A673 (cell line): ENCODE measurements around the gene SCN10A. TPM values are rescaled to one million over a fixed set of nuclear protein-coding genes. Genes with fewer than 3 reads are reported as not detected.

Experiments
- BruUV-seq: library from RNA; stranded (reverse); fragments of 400-500 nt; replicated peaks from 2 replicates; lab custom pipeline; 2021; lab: Mats Ljungman, UMichigan
- CTCF ChIA-PET: fragments of 300-600 bp; sonication (Branson Sonifier 250); formaldehyde crosslinking; loops from one replicate; lab custom pipeline; 2022; ENCODE audit warnings: antibody characterized with exemption; lab: Charles Lee
- POLR2A ChIA-PET: fragments of 300-600 bp; sonication (Branson Sonifier 250); formaldehyde crosslinking; loops from one replicate; lab custom pipeline; 2022; ENCODE audit warnings: antibody characterized with exemption; ENCODE audit not compliant: low non-redundant PET; lab: Charles Lee
- DNase-seq: peaks from one replicate; pipeline ENCODE4 v3.0.0-alpha.2; 2015; ENCODE audit warnings: low spot score
- H3K27ac ChIP-seq: fragments of 200-600 bp; sonication (generic); 2 replicates; pipeline ENCODE4 v1.5.1; 2016; ENCODE audit warnings: mixed run types, low read depth, mild to moderate bottlenecking, mixed read lengths, antibody characterized with exemption, low read length; ENCODE audit not compliant: poor library complexity, severe bottlenecking
- H3K27me3 ChIP-seq: fragments of 200-600 bp; sonication (generic); replicated peaks from 2 replicates; pipeline ENCODE4 v1.6.1; 2017; ENCODE audit warnings: mixed run types, low read depth, mild to moderate bottlenecking, mixed read lengths, antibody characterized with exemption, low read length; ENCODE audit not compliant: insufficient read depth, poor library complexity
- H3K36me3 ChIP-seq: fragments of 200-600 bp; sonication (generic); 2 replicates; pipeline ENCODE4 v1.6.1; 2016; ENCODE audit warnings: mixed run types, mild to moderate bottlenecking, mixed read lengths, antibody characterized with exemption, low read length; ENCODE audit not compliant: insufficient read depth, poor library complexity, severe bottlenecking
- H3K4me1 ChIP-seq: fragments of 200-600 bp; sonication (generic); 2 replicates; pipeline ENCODE4 v1.6.1; 2017; ENCODE audit warnings: mixed run types, mild to moderate bottlenecking, mixed read lengths, antibody characterized with exemption, low read length; ENCODE audit not compliant: insufficient read depth, poor library complexity, severe bottlenecking
- H3K4me3 ChIP-seq: fragments of 200-600 bp; sonication (generic); 2 replicates; pipeline ENCODE4 v1.5.1; 2016; ENCODE audit warnings: low read depth, mixed run types, mild to moderate bottlenecking, mixed read lengths, low read length; ENCODE audit not compliant: poor library complexity, severe bottlenecking
- H3K9me3 ChIP-seq: fragments of 200-600 bp; sonication (generic); 2 replicates; pipeline ENCODE4 v1.6.1; 2016; ENCODE audit warnings: mixed run types, low read depth, mild to moderate bottlenecking, mixed read lengths, antibody characterized with exemption, low read length; ENCODE audit not compliant: poor library complexity, severe bottlenecking
- EZH2 ChIP-seq: fragments of 200-600 bp; sonication (generic); IDR thresholded peaks from 2 replicates; pipeline ENCODE4 v1.6.1; 2017; ENCODE audit warnings: borderline replicate concordance, low read depth, mild to moderate bottlenecking, mixed read lengths, antibody characterized with exemption, low read length; ENCODE audit not compliant: poor library complexity, severe bottlenecking
- intact Hi-C: fragments of 100-400 bp; cut with micrococcal nuclease; formaldehyde crosslinking; loops from one replicate; pipeline ENCODE4 v1.10.0; 2022; ENCODE audit not compliant: unreplicated experiment
- total RNA-seq: library from RNA; stranded (reverse); gene quantifications from 2 replicates; pipeline ENCODE4 v1.2.3, GENCODE V29; 2021
- TF ChIP-seq, protein P1 (sequence below): fragments of 300-800, 200-600 bp; sonication (generic); conservative IDR thresholded peaks from 2 replicates; pipeline ENCODE4 v1.5.1; 2017; ENCODE audit warnings: low read depth, mild to moderate bottlenecking, antibody characterized with exemption, low read length, moderate library complexity, mixed read lengths

Gene SCN10A
- total RNA-seq, 1 experiment from 2014 or later, result not detected

DNA sequence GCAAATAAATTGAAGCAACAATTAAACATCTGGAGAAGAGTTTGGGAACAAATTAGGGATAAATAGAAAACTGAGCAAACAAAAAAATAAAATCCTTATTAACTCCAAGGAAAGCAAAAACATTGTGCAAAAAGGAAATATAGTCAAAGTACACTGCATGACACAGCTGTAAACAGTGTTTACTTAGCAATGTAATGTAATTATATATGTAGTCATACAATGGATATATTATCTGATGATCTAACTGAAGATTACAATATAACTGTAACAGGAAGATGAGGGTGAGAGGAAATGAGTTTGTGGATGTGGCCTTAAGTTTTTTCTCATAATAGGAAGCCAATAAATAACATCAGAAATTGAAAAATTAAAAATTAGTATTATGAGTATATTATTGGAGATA lies 42.5 kb downstream of the SCN10A start:
- DNase-seq, result no peak
- H3K9me3 ChIP-seq, result no peaks in the 10 kb centered on the region
- TF ChIP-seq EZH2, result no peak
- TF ChIP-seq, protein P1, sequence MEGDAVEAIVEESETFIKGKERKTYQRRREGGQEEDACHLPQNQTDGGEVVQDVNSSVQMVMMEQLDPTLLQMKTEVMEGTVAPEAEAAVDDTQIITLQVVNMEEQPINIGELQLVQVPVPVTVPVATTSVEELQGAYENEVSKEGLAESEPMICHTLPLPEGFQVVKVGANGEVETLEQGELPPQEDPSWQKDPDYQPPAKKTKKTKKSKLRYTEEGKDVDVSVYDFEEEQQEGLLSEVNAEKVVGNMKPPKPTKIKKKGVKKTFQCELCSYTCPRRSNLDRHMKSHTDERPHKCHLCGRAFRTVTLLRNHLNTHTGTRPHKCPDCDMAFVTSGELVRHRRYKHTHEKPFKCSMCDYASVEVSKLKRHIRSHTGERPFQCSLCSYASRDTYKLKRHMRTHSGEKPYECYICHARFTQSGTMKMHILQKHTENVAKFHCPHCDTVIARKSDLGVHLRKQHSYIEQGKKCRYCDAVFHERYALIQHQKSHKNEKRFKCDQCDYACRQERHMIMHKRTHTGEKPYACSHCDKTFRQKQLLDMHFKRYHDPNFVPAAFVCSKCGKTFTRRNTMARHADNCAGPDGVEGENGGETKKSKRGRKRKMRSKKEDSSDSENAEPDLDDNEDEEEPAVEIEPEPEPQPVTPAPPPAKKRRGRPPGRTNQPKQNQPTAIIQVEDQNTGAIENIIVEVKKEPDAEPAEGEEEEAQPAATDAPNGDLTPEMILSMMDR, result no peak
- CTCF ChIA-PET, result no interaction called here
- no peaks in the 10 kb centered on the region for H3K4me1 ChIP-seq
- H3K27me3 ChIP-seq, result no peaks in the 10 kb centered on the region
- intact Hi-C loops, result no loop called here
- no peak overlapping the region for H3K27ac ChIP-seq
- H3K4me3 ChIP-seq, result no peak overlapping the region
- no peaks in the 10 kb centered on the region for H3K36me3 ChIP-seq
- POLR2A ChIA-PET, result no interaction called here
- no TSS peak for BruUV-seq

DNA sequence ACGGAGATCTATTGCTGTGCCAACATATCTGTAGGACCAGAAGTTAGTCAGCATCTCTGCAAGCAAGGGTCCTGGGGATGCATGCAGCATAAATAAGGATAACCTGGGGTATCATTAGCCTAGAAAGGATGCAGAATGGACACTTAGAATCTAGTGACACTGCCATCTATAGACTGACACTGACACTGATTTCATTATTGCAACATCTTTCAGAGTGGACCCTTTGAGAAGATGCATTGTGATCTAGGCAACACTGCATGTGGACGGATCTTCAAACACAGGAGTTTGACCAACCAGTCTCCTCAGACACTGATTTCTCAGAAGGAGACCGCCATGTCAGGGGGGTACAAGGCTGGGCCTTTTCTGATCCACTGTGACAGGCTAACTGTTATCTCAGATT lies 52.4 kb downstream of the SCN10A start:
- ChIA-PET POLR2A (no interaction called here), CTCF (no interaction called here)
- no peaks in the 10 kb centered on the region for H3K9me3 ChIP-seq
- no peak for DNase-seq
- H3K4me3 ChIP-seq, result no peak overlapping the region
- no peaks in the 10 kb centered on the region for H3K4me1 ChIP-seq
- TF ChIP-seq, protein P1, result no peak
- no peak for TF ChIP-seq EZH2
- BruUV-seq, result no TSS peak
- no peaks in the 10 kb centered on the region for H3K36me3 ChIP-seq
- intact Hi-C loops, result no loop called here
- no peak overlapping the region for H3K27ac ChIP-seq
- H3K27me3 ChIP-seq, result no peaks in the 10 kb centered on the region

DNA sequence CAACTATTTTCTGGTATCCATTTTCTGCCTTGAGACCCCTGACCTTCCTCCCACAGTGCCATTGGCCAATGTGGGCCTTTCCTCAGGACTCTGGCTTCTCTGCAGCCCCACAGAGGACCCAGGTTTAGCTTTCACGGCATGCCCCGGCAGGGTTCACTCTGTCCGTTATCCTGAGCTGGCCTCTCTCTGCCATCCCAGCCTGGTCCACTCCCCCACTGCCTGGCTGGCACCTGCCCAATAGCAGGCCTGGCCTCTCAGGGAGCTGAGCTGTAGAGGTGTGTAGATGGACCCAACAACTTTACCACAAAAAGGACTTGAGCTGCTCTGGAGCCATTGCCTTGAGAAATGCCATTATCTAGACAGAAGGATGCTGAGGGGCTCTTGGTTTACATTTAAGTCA lies 57.5 kb downstream of the SCN10A start:
- H3K4me3 ChIP-seq, result no peak overlapping the region
- CTCF ChIA-PET, result no interaction called here
- intact Hi-C loops, result no loop called here
- no peak for TF ChIP-seq EZH2
- TF ChIP-seq, protein P1, result no peak
- POLR2A ChIA-PET, result no interaction called here
- H3K27me3 ChIP-seq, result peaks cover 6% of the 10 kb centered on the region
- no peaks in the 10 kb centered on the region for H3K4me1 ChIP-seq
- DNase-seq, result no peak
- no peaks in the 10 kb centered on the region for H3K9me3 ChIP-seq
- H3K27ac ChIP-seq, result no peak overlapping the region
- BruUV-seq, result no TSS peak
- H3K36me3 ChIP-seq, result no peaks in the 10 kb centered on the region
